Psoas muscle (tissue), 8 donors: ENCODE data around the gene PCCA. TPM values are rescaled to one million over a fixed set of nuclear protein-coding genes. Genes with fewer than 3 reads are reported as not detected.

Experiments used
- ATAC-seq, 4 donors: fragments of 200-7000 bp; cut with Tn5 transposase; one replicate each; pipeline ENCODE4 v1.9.1; 2020; ENCODE audit warnings: moderate library complexity in 3 of 4, mild to moderate bottlenecking in 2 of 4
- DNase-seq, 2 donors: peaks; one replicate each; pipeline ENCODE4 v3.0.0-alpha.2; 2020
- H3K27ac ChIP-seq: fragments of 200-600 bp; one replicate; pipeline ENCODE4 v1.8.0; 2022
- H3K27me3 ChIP-seq, 3 donors: fragments of 200-600 bp in 1 of 3; one replicate each; pipeline versions ENCODE4 v1.6.1 to v1.8.0; 2013 to 2022; ENCODE audit warnings: low read length in 2 of 3, mild to moderate bottlenecking in 2 of 3, moderate library complexity in 1 of 3; ENCODE audit not compliant: insufficient read depth in 3 of 3
- H3K36me3 ChIP-seq, 2 donors: fragments of 200-600 bp in 1 of 2; one replicate each; pipeline versions ENCODE4 v1.6.1 to v1.8.0; 2013 to 2022; ENCODE audit warnings: low read depth in 1 of 2, mild to moderate bottlenecking in 1 of 2, moderate library complexity in 1 of 2; ENCODE audit not compliant: insufficient read depth in 1 of 2
- H3K4me1 ChIP-seq: fragments of 200-600 bp; one replicate; pipeline ENCODE4 v1.8.0; 2022
- H3K4me3 ChIP-seq: fragments of 200-600 bp; one replicate; pipeline ENCODE4 v1.8.0; 2022; ENCODE audit warnings: mild to moderate bottlenecking
- H3K9me3 ChIP-seq: fragments of 200-600 bp; one replicate; pipeline ENCODE4 v1.8.0; 2022
- WGBS, 3 donors: extraction: QIAGEN DNeasy Blood & Tissue Kit; methylation state at CpG; one replicate each; pipeline versions ENCODE4 v1.1.6 to v1.1.7; 2013; 5-methylcytosine and 5-hydroxymethylcytosine counted together
- intact Hi-C, 2 donors: fragments of 100-400 bp; cut with DNase I; formaldehyde crosslinking; loops; one replicate each; pipeline versions ENCODE4 v1.11.0 to v1.14.2; 2022
- polyA plus RNA-seq, 3 donors: library from polyadenylated mRNA; stranded (reverse); fragments of 200-250 nt; gene quantifications; one replicate each; pipeline ENCODE4 v1.2.3, GENCODE V29; 2013
- total RNA-seq, 4 donors: library from RNA; stranded (reverse); fragmentation: NEBNext Ultra II Directional in 2 of 4; extraction: Animal tissue kit (Norgen Biotek cat#: 25700) in 2 of 4; gene quantifications; one replicate each; pipeline versions ENCODE4 v1.2.1 to v1.2.4, GENCODE V29; 2021 to 2023
- TF ChIP-seq, protein P1 (sequence below): fragments of 200-600 bp; IDR thresholded peaks from one replicate; pipeline ENCODE4 v1.8.0; 2022; ENCODE audit warnings: antibody characterized with exemption
- donor health status: healthy with polysubstance abuse.
- donor health status: DM: no; HTN: no; CAD: no; lungs with moderate emphysema.
- donor health status: Bipolar disorder and iron deficiency.
- donor health status: healthy.
- donor health status: DM: yes; HTN: yes; CAD: no.
- donor health status: DM: no; HTN: no; CAD: no.
- donor health status: DM: no; HTN: no; CAD: no.
- donor health status: DM: yes; HTN: yes; CAD: no.

Gene PCCA
- total and polyA plus RNA-seq, 7 donors, result 6.2 to 23.9 (median 13.3) TPM

DNA sequence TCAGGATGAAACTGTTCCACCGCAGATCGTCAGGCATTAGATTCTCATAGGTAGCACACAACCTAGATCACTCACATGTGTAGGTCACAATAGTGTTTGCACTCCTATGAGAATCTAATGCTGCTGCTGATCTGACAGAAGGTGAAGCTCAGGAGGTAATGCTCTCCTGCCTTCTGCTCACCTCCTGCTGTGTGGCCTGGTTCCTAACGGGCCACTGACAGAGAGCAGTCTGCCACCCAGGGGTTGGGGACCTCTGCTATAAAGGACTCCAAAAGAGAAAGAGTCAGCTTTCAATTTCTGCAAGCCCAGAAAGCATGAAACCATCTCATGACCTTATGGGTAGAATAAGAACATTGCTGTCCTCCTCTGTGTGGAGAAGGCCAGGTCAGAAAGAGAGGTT is 43.5 kb upstream of the PCCA start:
- H3K27ac ChIP-seq, result no peak overlapping the region
- no peaks in the 10 kb centered on the region for H3K36me3 ChIP-seq
- DNase-seq (no peak), ATAC-seq (no peak)
- H3K27me3 ChIP-seq, result no peaks in the 10 kb centered on the region
- no peak overlapping the region for H3K4me3 ChIP-seq
- 66 to 82% (median 80%) methylated on average over 3 of the region's 3 CpGs for WGBS, 3 donors
- H3K9me3 ChIP-seq, result no peaks in the 10 kb centered on the region
- no peaks in the 10 kb centered on the region for H3K4me1 ChIP-seq
- intact Hi-C loops, result no loop called here
- TF ChIP-seq, protein P1, sequence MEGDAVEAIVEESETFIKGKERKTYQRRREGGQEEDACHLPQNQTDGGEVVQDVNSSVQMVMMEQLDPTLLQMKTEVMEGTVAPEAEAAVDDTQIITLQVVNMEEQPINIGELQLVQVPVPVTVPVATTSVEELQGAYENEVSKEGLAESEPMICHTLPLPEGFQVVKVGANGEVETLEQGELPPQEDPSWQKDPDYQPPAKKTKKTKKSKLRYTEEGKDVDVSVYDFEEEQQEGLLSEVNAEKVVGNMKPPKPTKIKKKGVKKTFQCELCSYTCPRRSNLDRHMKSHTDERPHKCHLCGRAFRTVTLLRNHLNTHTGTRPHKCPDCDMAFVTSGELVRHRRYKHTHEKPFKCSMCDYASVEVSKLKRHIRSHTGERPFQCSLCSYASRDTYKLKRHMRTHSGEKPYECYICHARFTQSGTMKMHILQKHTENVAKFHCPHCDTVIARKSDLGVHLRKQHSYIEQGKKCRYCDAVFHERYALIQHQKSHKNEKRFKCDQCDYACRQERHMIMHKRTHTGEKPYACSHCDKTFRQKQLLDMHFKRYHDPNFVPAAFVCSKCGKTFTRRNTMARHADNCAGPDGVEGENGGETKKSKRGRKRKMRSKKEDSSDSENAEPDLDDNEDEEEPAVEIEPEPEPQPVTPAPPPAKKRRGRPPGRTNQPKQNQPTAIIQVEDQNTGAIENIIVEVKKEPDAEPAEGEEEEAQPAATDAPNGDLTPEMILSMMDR, result no peak

DNA sequence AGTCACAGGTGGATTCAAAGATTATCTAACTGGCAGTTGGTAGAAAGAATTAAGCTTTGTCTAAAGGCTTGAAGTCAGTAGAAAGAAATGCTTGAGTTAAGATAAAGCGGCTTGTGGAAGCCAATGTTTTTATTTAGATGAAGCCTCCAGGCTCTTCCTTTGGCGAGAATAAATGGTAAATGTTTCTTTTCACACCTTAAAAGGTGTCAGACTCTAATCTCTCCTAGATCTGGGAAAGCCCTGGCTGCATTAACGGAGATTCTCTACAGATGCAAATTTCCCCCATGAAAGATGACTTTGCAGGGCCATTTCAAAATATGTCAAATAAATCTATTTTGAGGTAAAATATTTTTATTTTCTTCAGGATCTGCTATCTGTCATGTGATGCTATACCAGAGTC is 37.8 kb upstream of the PCCA start:
- Histone ChIP-seq H3K27ac (no peak overlapping the region), H3K4me3 (no peak overlapping the region), H3K27me3 (no peaks in the 10 kb centered on the region), H3K4me1 (no peaks in the 10 kb centered on the region), H3K9me3 (no peaks in the 10 kb centered on the region), H3K36me3 (no peaks in the 10 kb centered on the region)
- DNase-seq (no peak), ATAC-seq (no peak)
- TF ChIP-seq, protein P1, result no peak
- 71 to 73% (median 73%) methylated on average over 3 of the region's 3 CpGs for WGBS, 3 donors
- intact Hi-C loops, result no loop called here

DNA sequence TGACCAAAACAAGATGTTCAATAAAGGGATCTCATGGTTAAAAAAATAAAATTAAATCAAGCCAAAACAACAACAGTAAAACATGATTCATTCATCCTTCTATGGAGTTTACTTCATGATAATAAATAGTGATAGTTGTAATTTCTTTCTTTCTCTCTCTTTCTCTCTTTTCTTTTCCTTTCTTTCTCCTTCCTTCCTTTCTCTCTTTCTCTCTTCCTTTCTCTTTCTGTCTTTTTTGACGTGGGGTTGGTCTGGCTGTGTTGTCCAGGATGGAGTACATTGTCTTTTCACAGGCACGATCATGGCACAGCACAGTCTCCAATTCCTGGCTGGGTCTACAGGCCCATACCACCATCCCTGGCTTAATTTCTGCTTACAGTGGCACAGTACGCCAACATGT is 29.1 kb upstream of the PCCA start:
- no peaks in the 10 kb centered on the region for H3K4me1 ChIP-seq
- DNase-seq, result no peak
- H3K27ac ChIP-seq, result no peak overlapping the region
- no peak overlapping the region for H3K4me3 ChIP-seq
- TF ChIP-seq, protein P1, result no peak
- no peaks in the 10 kb centered on the region for H3K36me3 ChIP-seq
- no peak for ATAC-seq
- WGBS, 3 donors, result 81 to 91% (median 85%) methylated on average over 3 of the region's 3 CpGs
- H3K27me3 ChIP-seq, result no peaks in the 10 kb centered on the region
- intact Hi-C loops, result no loop called here
- peaks cover 10% of the 10 kb centered on the region for H3K9me3 ChIP-seq

DNA sequence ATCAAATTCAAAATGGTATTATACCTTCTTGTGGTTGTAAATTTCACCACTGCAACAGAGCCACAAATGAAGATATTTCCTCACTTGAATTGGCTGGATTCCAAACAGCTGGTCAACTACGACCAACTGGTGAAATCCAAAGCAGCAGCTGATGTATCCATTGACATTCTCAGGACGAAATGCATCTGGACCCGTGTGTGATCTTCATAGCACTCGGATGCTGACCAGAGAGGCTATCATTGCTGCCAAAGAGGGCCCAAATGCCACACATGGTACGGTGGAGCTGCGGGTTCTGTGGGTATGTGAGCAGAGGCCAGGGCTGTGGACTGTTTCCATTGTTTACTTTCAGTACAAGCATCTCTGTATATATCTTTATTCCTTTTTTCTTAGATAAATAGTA is 25.6 kb upstream of the PCCA start:
- H3K4me1 ChIP-seq, result no peaks in the 10 kb centered on the region
- TF ChIP-seq, protein P1, result no peak
- no peak overlapping the region for H3K4me3 ChIP-seq
- DNase-seq (no peak), ATAC-seq (no peak)
- intact Hi-C loops, result no loop called here
- H3K27me3 ChIP-seq, result no peaks in the 10 kb centered on the region
- H3K9me3 ChIP-seq, result peaks cover 10% of the 10 kb centered on the region
- H3K36me3 ChIP-seq, result no peaks in the 10 kb centered on the region
- H3K27ac ChIP-seq, result no peak overlapping the region
- 22 to 33% (median 27%) methylated on average over 6 of the region's 6 CpGs for WGBS, 3 donors

DNA sequence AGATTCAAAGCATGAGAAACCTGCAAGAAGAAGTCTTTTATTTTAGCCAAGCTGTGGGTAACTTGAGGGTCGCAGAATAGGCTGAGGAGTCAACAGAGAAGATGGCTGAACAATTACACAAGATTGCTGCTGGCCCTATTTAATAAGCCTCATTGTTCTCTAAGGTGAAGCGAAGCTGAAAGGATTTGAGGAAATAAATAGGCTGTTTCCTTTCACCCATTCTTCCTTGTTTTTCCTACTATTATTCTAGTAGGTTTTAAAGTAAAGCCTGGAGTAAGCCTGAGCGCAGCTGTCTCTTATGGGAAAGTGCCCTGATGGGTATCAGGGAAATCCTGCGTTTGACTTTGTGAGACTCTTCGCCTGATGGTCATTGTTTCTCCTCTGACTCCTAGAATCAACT is 25.0 kb upstream of the PCCA start:
- Histone ChIP-seq H3K27me3 (no peaks in the 10 kb centered on the region), H3K9me3 (peaks cover 10% of the 10 kb centered on the region), H3K36me3 (no peaks in the 10 kb centered on the region), H3K4me3 (no peak overlapping the region), H3K4me1 (no peaks in the 10 kb centered on the region), H3K27ac (no peak overlapping the region)
- TF ChIP-seq, protein P1, result no peak
- no peak for ATAC-seq
- DNase-seq, result no peak
- 71 to 75% (median 75%) methylated on average over 5 of the region's 5 CpGs for WGBS, 3 donors
- intact Hi-C loops, result no loop called here
